KBM-7 (cell line): ENCODE data around the gene CBLB.

ENCODE experiments used
- DNase-seq: peaks from one replicate; pipeline ENCODE4 v3.0.0-alpha.2; 2015
- in situ Hi-C: fragments of 300-500 bp; cut with MboI; formaldehyde crosslinking; loops from 2 replicates; pipeline ENCODE4 v1.14.3; 2020; ENCODE audit warnings: low sequenced_read_pairs, low pct_unique_long_range_greater_than_20kb, mixed read lengths

Gene CBLB

DNA sequence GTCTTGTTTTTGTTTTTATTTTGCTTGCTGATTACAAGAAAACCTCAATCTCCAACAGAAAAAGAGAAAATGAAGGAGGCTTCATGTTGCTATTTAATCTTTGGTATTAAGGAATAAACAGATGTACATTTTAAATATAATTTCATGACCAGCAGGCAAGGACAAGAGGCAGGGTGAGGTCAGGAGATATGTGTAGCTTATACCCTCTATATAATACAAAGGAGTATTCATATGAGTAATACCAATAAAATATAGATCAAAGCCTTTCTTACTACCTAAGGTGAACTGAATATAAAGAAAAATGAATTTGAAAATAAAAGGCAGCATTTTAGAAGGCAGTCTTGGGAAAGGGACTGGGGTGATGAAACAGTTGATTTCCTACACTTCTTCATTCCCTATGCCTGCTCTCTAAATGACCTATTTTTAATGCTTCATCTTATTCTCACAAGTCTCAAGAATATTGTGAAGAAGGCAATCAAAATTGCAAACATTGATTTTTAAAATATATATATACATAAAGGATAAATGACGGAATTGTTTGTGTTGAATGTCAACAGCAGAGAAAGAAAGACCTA, 8.6 kb upstream of the CBLB start:
- peak; percentile 7 for DNase-seq
- in situ Hi-C loops, result no loop called here

DNA sequence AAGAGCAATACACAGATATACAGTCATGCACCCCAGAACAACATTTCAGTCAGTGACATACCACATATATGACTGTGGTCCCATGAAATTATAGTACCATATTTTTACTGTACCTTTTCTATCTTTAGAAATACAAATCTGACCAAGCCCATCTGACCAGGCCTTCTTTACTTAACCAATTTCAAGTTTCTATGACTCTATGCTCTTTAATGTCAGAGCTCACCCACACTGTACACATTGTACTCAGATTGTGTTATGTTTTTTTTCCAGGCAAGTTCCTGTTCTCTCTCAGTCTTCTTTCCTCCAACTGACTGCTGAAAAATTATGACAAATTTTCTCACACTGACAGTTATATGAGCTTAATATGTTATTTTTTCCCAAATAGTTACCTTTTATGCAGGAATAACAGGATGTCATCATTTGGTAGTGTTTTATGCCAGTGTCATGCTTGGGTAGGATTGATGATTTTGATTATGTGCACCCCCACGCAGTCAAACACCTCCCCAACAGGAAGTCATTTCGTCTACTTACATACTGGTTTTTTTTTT, 8.0 kb upstream of the CBLB start:
- in situ Hi-C loops, result no loop called here
- peak; percentile 37 for DNase-seq

DNA sequence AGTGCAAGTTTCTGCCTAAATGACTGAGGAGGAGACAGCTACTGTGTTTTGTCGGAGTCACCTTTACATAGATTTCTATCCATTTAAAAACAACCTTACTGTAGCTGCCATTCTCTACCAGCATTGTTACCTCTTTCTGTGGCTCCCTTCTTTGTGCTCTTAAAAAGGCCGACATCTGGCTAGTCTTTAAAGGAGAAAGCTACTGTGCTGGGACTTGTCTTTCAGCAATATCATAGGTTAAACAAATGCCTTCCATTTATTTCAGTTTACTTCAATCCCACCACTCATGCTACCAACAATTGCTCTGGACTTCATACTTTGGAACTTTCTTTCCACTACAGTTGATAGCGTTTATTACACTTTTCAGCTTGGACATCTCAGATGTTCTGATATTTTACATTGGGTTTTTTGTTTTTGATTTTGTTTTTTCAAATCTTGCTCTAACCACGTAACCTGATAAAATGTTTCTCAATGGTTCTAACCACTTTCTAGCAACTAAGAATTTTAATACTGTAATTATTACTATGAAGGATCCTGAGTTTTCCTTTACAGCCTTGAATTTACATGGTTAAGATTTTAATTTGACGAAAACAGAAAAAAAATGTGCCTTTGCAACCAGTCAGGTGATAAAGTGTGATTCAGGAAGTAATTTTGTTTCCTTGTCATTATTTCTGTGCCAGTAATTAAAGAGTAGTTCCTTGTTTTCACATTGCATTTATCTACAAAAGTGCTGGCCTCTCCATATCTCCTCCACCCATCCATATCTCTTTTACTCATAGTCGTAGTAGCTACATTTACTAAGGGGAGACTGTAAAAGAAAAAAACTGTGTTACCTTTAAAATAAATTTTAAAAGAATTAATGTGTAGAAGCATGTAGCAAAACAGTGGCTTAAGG, 1.3 kb upstream of the CBLB start:
- DNase-seq, result peak; percentile 25
- in situ Hi-C loops, result no loop called here

DNA sequence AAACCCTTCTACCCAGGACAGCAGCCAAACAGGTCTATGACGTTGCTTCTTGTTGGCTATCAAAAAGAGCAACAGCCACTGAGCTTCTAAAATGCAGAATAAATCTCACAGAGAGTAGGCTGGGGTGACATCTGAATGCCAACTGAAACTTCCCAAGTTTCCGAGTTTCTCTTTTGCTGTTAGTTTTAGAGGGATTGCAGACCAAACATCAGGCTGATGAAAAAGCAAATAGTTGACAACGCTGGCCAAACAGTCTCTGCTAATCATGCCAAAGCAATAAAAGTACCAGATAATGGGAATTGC, 670 bp upstream of the CBLB start:
- in situ Hi-C loops, result no loop called here
- DNase-seq, result no peak

DNA sequence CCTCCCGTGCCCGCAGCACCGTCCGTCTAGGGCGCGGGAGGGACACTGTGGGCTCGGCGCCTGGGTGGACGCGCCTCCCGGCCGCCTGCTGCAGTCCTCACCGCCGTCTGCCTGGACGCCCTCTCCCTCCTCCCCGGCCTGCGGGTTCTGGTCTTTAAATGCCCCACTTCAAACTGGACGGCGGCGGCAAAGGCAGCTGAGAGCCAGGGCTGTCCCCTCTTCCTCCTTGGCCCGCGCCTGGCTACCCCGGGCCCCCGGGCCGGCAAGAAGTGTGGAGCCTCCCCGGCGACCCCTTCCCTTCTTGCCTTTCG, 426 bp downstream of the CBLB start:
- no peak for DNase-seq
- in situ Hi-C loops, result no loop called here

DNA sequence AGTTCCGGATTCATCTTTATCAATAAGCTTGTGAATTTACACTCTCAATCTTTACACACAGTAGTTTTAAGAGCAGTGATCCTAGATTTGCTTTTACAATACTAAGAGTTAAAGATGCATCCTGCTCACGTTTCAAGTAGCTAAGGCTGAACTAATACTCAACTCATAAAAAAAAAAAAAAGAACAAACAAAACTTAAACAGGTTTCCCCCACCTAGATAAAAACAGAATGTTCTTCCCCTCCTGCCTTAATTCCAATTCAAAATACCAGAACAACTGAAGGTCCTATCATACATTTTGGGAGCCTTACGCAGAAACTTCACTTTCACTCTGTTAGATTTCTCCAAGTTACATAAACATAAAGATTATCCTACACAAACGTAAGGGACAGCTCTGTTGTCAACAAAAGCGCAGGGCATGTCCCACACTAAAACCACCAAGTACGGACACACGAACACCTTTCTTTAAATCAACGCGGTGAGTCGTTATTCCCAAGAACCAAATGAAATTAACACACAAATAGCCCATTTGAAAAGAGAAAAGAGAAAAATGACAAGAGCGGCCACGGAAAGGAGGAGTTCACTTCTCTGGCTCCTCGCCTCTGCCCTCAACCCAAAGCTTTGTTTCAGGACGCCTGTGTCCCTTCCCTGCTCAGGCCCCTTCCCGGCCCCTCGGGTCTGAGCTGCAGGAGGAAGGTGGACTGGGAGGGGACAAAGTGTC, 941 bp downstream of the CBLB start:
- in situ Hi-C loops, result no loop called here
- no peak for DNase-seq

DNA sequence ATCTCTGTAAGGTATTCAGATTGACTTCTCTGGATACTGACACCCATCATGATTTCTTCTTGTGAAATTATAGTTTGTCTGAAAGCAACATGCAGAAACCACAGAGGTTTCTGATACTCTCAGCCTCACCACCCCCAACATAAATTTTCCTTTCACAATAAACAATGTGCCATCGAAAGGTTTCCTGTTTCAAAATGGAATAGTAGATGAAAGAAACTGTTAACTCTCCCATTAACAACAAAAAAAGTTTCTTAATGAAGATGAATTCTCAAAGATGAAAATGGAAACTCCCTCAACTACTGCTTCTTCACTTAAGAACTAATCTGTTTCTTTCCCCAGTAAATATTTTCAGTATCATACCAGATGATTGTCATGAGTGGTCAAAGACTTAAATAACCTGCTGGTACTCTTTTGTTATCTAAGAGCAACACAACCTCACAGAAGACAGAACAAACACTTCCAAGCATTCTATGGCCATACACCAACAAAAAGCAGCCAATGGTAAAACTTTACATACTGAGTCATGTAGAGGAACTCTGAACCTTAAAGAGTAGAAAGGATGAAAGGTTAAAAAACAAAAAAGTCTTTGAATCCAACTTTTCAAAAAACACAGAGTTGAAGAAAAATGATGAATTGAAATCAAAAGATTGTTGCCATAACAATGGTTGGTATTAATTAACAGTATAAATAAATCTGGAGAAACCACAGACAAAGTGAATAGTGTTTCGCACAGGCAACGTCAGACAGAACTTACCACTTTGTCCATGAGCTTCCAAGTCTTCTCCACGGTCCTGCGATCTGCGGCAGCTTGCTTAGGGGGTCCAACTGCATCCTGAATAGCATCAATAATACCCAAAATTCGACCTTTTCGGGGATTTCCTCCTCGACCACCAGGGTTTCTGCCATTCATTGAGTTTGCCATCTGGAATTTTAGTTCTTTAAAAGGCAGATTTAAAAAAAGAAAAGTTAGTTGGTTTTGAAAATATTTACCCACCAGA, 1.9 kb downstream of the CBLB start:
- DNase-seq, result peak; percentile 16
- in situ Hi-C loops, result no loop called here

DNA sequence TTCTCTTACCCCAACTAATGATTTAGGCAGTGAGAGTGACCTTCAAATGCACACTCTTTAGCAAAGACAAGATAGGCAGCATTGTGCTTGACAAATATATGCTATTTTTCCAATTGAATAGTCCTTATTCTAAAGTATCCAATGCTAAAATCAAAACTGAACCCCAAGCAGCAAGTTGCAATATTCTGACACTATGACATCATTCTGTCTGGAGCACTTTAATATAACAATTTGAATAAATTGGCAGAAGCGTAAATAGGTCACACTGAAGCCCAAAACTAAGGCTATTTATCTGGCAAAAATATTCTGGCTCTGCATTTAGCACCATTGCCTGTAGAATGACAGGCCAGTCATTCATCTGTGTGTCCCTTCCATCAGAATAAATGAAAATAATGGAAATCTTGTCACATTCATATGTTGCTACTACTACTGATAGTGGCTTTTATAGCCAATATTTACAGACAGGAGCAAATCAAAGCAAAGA, 2.9 kb downstream of the CBLB start:
- in situ Hi-C loops, result no loop called here
- no peak for DNase-seq

DNA sequence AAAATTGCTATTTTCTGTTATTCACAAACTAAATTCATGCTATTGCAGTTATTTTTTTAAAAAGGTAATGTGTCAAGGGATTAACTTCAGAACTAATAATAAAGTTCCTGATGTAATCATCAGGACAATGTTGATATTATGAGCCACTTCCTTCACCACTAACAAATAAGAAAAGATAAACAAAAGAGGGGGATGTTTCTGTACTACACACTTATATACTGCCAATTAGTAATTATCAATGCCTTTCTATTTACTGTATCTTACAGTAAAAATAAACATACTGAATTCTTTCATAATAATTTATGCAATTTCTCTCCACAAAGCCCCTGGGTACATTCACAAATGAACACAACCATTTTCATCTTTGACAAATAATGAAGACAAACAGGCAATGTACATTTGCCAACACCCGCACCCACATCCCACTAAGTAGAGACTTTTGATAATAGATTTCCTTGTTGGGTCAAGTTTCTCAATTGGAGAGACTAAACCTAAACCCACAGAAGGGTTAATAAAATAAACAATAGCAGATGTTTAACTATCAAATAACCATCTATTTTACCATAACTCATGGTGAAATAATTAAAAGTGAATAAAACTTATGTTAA, 3.7 kb downstream of the CBLB start:
- in situ Hi-C loops, result no loop called here

DNA sequence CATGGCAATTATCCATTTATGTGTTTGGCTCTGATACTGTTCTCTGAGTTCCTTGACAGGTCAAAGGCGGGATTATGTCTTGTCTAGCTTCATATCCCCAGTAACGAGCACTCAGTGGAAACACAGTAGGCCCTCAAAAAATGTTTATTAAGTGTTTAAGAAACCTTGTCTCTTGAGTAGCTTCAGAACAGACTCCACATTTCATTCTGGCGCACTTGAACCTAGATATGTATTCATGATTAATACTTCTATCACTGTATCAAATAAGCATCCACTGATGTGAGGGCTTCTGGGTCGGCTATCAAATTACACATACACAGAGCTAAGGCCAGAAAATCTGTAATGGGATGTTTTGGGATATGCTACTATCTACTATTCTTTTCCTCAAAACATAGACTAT, 4.6 kb downstream of the CBLB start:
- no peak for DNase-seq
- in situ Hi-C loops, result no loop called here

More for the DNA sequence above, 3.7 kb downstream of the CBLB start:
- no peak for DNase-seq

DNA sequence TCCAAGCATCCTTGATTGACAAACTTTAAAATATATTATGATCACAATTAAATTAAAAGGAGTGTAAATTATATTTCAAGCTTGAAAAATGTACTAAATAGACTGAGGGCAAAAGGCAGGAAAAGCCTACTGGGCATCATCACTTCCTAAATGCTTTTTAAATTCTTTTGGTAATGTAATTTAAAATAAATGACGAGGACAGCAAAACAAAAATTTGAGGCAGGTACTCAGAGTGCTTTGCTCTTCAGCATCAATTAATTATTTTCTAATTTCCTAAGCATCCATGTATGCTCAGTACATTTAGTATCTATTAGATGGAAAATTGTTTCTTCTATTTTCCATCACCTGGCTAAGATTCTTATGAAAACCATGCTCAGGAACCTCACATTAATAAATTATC, 5.2 kb downstream of the CBLB start:
- in situ Hi-C loops, result no loop called here
- DNase-seq, result no peak

DNA sequence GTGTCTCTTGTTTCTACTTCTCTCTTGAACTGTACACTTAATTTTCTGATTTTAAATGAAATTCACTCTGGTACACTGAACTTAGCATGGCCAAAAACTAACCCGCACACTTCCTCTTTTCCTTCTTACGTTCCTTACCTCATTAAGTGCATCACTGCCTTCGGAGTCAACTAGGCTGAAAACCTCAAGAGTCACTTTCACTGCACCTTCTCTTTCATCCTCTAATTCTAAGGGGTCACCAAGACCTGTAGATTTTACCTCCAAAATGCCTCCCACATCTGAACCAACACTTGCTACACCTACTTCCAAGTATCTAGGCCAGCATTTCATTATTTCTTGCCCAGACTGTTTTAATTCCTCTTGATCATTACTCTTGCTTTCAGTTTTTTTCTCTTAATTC, 6.6 kb downstream of the CBLB start:
- peak; percentile 66 for DNase-seq
- in situ Hi-C loops, result no loop called here

DNA sequence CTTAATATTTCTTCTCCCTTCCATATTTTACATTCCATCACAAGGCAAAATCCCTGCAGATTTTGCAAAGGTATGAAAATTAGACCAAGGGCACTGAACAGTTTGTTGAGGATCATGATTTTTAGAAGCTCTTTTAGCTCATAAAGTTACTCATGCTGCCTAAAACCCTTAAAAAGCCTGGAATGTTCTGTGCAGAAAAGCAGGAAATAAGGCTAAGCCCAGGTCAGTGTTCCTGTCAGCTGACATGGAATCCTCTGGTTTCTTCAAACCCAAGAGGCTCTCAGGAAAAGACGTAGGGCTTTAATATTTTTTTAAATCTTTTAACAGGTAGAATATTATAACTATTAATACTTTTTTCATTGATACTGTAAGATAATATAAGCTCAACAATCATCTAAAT, 8.2 kb downstream of the CBLB start:
- in situ Hi-C loops, result no loop called here
- DNase-seq, result no peak

DNA sequence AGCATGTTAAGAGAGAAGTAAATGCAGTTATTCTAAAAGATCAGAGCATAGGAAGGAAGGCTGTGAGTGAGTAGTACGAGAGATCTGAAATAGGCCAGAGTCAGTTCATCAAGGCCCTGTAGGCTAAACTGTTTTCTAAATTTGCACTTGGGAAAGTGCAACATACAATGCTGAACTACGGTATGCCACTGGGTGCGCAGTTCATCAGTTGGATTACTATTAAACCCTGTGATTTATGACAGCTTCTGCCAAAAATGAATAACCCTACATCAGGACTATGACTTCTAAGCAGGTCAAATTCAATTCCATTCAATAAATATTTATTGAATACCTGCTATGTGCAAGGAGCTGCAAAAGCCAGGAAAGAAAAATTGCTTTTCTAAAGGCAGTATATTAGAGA, 10.8 kb downstream of the CBLB start:
- no peak for DNase-seq
- in situ Hi-C loops, result no loop called here

DNA sequence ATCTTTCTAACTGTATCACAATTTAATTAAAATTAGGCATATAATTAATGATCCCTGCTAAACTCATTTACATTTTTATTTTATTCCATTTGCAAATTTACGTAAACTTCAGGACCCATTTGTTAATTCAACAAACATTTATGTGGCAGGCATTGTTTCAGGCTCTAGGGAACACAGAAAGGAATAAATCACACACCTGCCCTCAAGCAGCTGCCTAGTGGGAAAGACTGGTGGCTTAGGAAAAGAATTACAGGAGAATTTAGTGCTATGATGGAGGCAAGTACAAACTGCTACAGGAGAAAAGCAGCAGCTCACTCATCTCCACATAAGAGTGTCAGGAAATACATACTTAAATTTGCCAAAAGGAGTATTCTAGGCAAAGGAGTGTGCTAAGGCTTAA, 11.2 kb downstream of the CBLB start:
- in situ Hi-C loops, result no loop called here
- no peak for DNase-seq

DNA sequence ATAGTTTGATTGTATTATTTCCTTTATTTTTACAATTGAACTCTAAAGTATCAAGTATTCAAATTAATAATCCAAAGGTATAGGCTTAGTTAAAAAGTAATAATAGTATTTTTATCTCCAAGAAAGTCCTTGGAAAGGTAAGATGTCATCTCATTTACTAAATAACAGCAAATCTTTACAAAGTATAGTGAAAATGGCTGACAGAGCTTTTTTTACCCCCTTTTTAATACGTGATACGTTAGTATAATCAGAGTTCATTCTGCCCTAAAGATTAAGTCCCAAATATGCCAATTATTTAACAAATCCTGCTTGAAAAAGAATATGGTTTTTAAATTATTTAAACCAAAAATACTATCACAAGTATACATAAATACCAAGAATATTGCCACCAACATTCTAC, 12.2 kb downstream of the CBLB start:
- no peak for DNase-seq
- in situ Hi-C loops, result no loop called here

DNA sequence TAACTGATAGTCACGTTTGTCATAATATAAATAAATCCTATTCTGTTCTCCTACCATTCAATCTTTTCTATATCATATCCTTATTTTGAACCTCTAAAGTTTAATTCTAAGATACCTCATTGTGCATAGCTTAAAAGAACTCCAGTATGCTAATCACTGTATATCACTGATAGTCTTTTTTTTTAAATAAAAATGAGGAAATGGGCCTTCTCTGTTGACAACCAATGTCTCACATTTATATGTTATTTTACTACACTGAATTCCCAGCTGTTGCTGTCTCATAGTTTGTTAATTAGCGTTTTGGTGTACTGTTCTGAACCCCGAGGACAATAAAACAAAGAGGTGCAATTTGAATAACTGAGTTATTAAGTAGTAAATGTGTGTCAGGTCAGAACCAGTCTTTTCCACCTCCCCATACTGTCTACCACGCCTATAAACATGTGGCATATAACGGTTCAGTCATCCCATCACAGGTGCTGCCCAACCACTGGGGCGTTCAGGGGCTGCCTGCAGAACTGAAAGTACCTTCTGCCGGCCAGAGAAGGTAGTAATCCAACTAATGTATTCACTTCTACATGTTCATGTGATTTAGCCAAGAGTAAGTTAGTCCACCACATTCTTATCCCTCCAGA, 14.9 kb downstream of the CBLB start:
- in situ Hi-C loops, result no loop called here
- DNase-seq, result no peak

DNA sequence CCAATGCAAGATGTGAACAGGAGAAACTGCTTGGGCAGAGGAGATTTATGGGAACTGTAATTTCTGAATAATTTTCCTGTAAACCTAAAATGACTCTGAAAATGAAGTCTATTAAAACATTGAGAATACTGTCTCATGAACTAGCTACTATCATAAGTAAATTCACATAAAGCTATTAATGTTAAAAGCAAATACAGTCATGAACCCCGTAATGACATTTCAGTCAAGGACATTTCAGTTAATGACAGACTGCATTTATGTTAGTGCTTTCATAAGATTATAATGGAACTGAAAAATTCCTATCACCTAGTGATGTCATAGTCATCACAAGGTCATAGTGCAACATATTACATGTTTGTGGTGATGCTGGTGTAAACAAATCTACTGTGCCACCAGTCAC, 17.2 kb downstream of the CBLB start:
- in situ Hi-C loops, result no loop called here
- DNase-seq, result no peak
